H1 (cell line): Measurements from ENCODE around the gene HOXB5. TPM values are rescaled to one million over a fixed set of nuclear protein-coding genes. Genes with fewer than 3 reads are reported as not detected.

Source experiments
- ASH2L ChIP-seq: fragments of 200-600, 300-600 bp; sonication (generic); IDR thresholded peaks from one replicate; pipeline ENCODE4 v1.7.1; 2017; ENCODE audit warnings: low read length
- CBX5 ChIP-seq: fragments of 300-800, 300-1000 bp; sonication (generic); IDR thresholded peaks from 2 replicates; pipeline ENCODE4 v1.7.1; 2016; ENCODE audit warnings: antibody characterized with exemption, low read length, low read depth
- CEBPB ChIP-seq: IDR thresholded peaks from 2 replicates; pipeline ENCODE4 v1.6.1; 2012; ENCODE audit warnings: low read depth, low read length
- CHD2 ChIP-seq: IDR thresholded peaks from 2 replicates; pipeline ENCODE4 v1.6.1; 2012; ENCODE audit warnings: low read length, improper control_type of control experiment
- CTBP2 ChIP-seq: IDR thresholded peaks from 2 replicates; pipeline ENCODE4 v1.7.0; 2011; ENCODE audit warnings: borderline replicate concordance, mild to moderate bottlenecking, moderate library complexity, mixed read lengths, low read length; ENCODE audit not compliant: insufficient read depth, insufficient read length
- CTCF ChIP-seq, 3 experiments: IDR thresholded peaks; 1 replicate in 2 of 3; 2 replicates in 1 of 3; pipeline versions ENCODE4 v1.5.1 to v1.6.1; 2011; ENCODE audit warnings: low read length in 3 of 3, mild to moderate bottlenecking in 3 of 3, inconsistent platforms in 2 of 3, low read depth in 1 of 3, moderate library complexity in 1 of 3; ENCODE audit not compliant: insufficient read depth in 1 of 3; ENCODE audit errors: control extremely low read depth in 1 of 3
- E2F6 ChIP-seq: IDR thresholded peaks from 2 replicates; pipeline ENCODE4 v1.6.1; 2012; ENCODE audit warnings: inconsistent platforms
- EGR1 ChIP-seq: IDR thresholded peaks from 2 replicates; pipeline ENCODE4 v1.6.1; 2011; ENCODE audit warnings: low read depth, low read length, borderline replicate concordance
- EP300 ChIP-seq, 2 experiments: IDR thresholded peaks; 1 replicate in 1 of 2; 2 replicates in 1 of 2; pipeline ENCODE4 v1.6.1; 2011 to 2012; ENCODE audit warnings: low read depth in 2 of 2, low read length in 2 of 2, mild to moderate bottlenecking in 2 of 2, borderline replicate concordance in 1 of 2, inconsistent platforms in 1 of 2, moderate library complexity in 1 of 2
- HDAC2 ChIP-seq, 2 experiments: fragments of 300-600 bp in 1 of 2; sonication (generic) in 1 of 2; IDR thresholded peaks; 2 replicates each; pipeline ENCODE4 v1.6.1; 2011 to 2012; ENCODE audit warnings: low read depth in 2 of 2, low read length in 2 of 2, mild to moderate bottlenecking in 2 of 2, moderate library complexity in 2 of 2, borderline replicate concordance in 1 of 2, inconsistent platforms in 1 of 2
- POU5F1 ChIP-seq: IDR thresholded peaks from 2 replicates; pipeline ENCODE4 v1.6.1; 2011; ENCODE audit warnings: low read depth, mild to moderate bottlenecking, low read length, moderate library complexity
- RAD21 ChIP-seq, 2 experiments: IDR thresholded peaks in 1 of 2; conservative IDR thresholded peaks in 1 of 2; 2 replicates each; pipeline ENCODE4 v1.6.1; 2011; ENCODE audit warnings: low read depth in 2 of 2, low read length in 2 of 2, improper control_type of control experiment in 1 of 2, inconsistent platforms in 1 of 2, mild to moderate bottlenecking in 1 of 2, moderate library complexity in 1 of 2
- RFX5 ChIP-seq: IDR thresholded peaks from 2 replicates; pipeline ENCODE4 v1.6.1; 2011; ENCODE audit warnings: low read depth, low read length, improper control_type of control experiment, borderline replicate concordance
- SP4 ChIP-seq: IDR thresholded peaks from 2 replicates; pipeline ENCODE4 v1.6.1; 2012; ENCODE audit warnings: low read length, inconsistent platforms
- SUZ12 ChIP-seq: fragments of 200-600 bp; sonication (generic); IDR thresholded peaks from 2 replicates; pipeline ENCODE4 v1.6.1; 2012; ENCODE audit warnings: mild to moderate bottlenecking, inconsistent platforms, low read length, moderate library complexity, mixed read lengths
- TAF1 ChIP-seq: IDR thresholded peaks from 2 replicates; pipeline ENCODE4 v1.6.1; 2011; ENCODE audit warnings: mild to moderate bottlenecking, low read depth, low read length
- TBP ChIP-seq: IDR thresholded peaks from 2 replicates; pipeline ENCODE4 v1.6.1; 2011; ENCODE audit warnings: low read depth, low read length, improper control_type of control experiment
- TCF12 ChIP-seq: IDR thresholded peaks from 2 replicates; pipeline ENCODE4 v1.6.1; 2011; ENCODE audit warnings: low read depth, mild to moderate bottlenecking, low read length
- TEAD4 ChIP-seq: IDR thresholded peaks from 2 replicates; pipeline ENCODE4 v1.6.1; 2012; ENCODE audit warnings: low read depth, low read length, inconsistent platforms, mixed read lengths
- USF2 ChIP-seq: IDR thresholded peaks from 2 replicates; pipeline ENCODE4 v1.6.1; 2011; ENCODE audit warnings: low read length, improper control_type of control experiment
- polyA plus RNA-seq, 7 experiments: library from polyadenylated mRNA; depleted of rRNA in 3 of 7; stranded (reverse) in 5 of 7; unstranded in 2 of 7; fragments of >200 nt in 5 of 7; fragments of 200-250 nt in 2 of 7; gene quantifications; 1 replicate in 5 of 7; 2 replicates in 1 of 7; 4 replicates in 1 of 7; pipeline versions ENCODE4 v1.2.1 to v1.2.3, GENCODE V29; 2011 to 2013; ENCODE audit warnings: missing spikeins in 2 of 7, mixed read lengths in 2 of 7
- total RNA-seq: library from RNA; stranded (reverse); fragmentation: NEBNext Ultra II Directional; extraction: Animal tissue kit (Norgen Biotek cat#: 25700); gene quantifications from 2 replicates; pipeline ENCODE4 v1.2.1, GENCODE V29; 2021

HOXB5 gene
- total and polyA plus RNA-seq, 2 of the 8 experiments (the other 6 are each of a cell fraction or from before 2014, with no cell fraction given): not detected

GRCh38 chr17:48568499-48569239 lies 24.9 kb downstream of the HOXB5 start (continued):
- TF ChIP-seq CTCF (IDR thresholded peaks at IDR 0.05; ENCODE audit: control extremely low read depth in 1 of 3, insufficient read depth in 1 of 3, low read depth in 1 of 3, low read length in 3 of 3) (no peak), HDAC2 (IDR thresholded peaks at IDR 0.05; ENCODE audit: borderline replicate concordance in 1 of 2, low read depth in 2 of 2, low read length in 2 of 2) (no peak), E2F6 (no peak), EGR1 (peak; percentile 8; the same call in 1 of the 2 replicates), CTBP2 (no peak), RFX5 (no peak), TBP (no peak), TEAD4 (no peak), USF2 (peak; percentile 57), SP4 (no peak), RAD21 (IDR thresholded peaks at IDR 0.05 in 1 of 2, conservative IDR thresholded peaks at IDR 0.05 in 1 of 2; ENCODE audit: low read depth in 2 of 2, low read length in 2 of 2) (no peak), SUZ12 (peak; percentile 92), ASH2L (no peak), CHD2 (no peak), CBX5 (no peak), CEBPB (no peak), EP300 (IDR thresholded peaks at IDR 0.05; ENCODE audit: borderline replicate concordance in 1 of 2, low read depth in 2 of 2, low read length in 2 of 2) (no peak), TCF12 (no peak), TAF1 (no peak), POU5F1 (no peak)
